IPS-11a (cell line): ENCODE results near the gene TMPRSS11E.
"Not testable (repeated sequence)": the region's sequence is repeated elsewhere in the genome, so short reads cannot be mapped to it uniquely, and the experiment has no call there.

Experiments
- H3K4me3 ChIP-seq: one replicate; pipeline ENCODE4 v1.5.1; 2013; ENCODE audit warnings: low read depth, low read length, control low read depth

Gene TMPRSS11E

GRCh38 chr4:68460085-68460484 lies 12.8 kb downstream of the TMPRSS11E start:
- H3K4me3 ChIP-seq = no peak overlapping the region

DNA sequence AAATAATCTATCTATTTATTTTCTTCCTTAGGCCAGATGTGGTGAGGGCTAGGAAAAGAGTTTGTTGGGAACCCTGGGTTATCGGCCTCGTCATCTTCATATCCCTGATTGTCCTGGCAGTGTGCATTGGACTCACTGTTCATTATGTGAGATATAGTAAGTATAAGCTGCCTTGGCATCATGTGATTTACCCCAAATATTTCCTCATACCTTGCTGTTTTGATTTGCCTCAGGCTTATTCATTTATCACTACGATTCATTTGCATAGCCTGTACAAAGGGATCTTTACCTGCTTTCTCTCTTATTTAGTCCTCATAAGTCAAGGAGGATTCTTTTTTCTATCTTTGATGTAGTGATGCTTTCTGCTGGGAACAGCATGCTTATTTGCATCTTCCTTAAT lies 14.5 kb downstream of the TMPRSS11E start:
- no peak overlapping the region for H3K4me3 ChIP-seq

DNA sequence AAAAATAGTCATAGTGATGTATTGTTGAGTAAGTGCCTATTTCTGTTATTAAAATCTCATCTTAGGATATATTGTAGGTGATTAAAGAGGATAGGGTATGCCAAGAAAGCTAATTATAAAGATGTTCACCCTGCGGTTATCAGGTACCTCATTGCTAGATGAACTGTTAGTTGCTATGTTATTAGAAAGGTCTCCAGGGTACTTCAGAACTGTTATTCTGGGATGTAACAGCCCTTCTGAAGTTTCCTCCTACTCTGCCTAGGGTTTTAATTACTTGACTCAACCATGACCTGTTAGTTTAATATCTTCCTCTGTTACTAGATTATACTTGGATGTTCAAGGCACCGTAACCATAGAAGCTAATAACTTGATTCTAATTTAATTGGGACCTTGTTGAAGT lies 15.4 kb downstream of the TMPRSS11E start:
- no peak overlapping the region for H3K4me3 ChIP-seq

DNA sequence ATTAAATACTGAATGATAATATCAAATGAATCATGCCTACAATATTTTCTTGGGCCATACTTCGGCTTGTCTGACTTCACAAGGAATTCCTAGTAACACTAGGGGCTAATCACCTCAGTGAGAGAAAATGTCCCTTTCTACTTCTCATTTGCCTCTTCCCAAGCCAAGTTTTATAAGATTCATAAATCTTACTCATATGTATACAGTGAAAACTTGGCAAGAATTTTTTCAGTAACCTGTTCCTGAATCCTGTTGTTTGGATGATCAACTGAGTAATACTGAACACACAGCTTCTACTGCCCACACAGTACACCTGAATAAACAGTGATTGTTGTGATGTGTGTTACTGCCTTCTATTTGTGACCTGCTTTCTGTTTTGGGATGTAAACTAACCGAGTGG lies 16.5 kb downstream of the TMPRSS11E start:
- H3K4me3 ChIP-seq = no peak overlapping the region

- H3K4me3 ChIP-seq = no peak overlapping the region
Measured at GRCh38 chr4:68465058-68465457, 17.8 kb downstream of the TMPRSS11E start.

GRCh38 chr4:68466185-68466584 lies 18.9 kb downstream of the TMPRSS11E start:
- no peak overlapping the region for H3K4me3 ChIP-seq

DNA sequence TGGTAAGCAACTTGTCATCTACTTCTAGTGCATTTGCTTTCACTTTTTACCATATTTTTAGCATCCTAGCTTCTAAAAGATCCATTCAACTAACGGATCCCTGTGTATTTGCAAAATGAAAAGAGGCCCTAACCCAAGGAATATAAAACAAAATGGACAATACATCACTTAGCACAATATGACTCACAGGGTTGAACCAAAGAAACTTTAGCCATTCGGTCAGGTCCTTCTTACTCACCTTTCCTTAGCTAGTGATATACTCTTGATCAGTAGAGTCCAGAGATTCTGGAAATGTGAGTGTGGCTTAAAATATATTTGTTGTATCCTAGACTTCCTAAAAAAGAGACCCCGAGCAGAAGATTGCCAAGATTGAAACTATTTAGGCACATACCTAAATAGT lies 19.5 kb downstream of the TMPRSS11E start:
- no peak overlapping the region for H3K4me3 ChIP-seq

DNA sequence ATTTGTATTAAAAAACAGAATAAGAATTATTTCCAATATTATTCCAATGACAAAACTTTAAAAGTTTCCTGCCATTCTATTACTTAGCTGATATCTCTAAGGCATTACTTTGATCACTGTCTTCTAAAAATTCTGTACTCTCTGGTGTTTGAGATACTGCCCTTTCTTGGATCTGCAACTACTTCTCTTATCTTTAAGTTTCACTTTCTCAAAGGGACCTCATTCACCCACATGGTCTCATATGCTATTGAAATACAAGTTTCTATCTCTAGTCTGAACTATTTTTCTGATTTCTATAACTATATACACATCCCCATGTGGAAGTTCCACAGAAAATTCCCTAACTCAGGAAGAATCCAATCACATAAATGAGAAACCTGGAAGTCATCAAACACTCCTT lies 22.2 kb downstream of the TMPRSS11E start:
- no peak overlapping the region for H3K4me3 ChIP-seq

GRCh38 chr4:68476191-68476590 lies 28.9 kb downstream of the TMPRSS11E start:
- H3K4me3 ChIP-seq = no peak overlapping the region

GRCh38 chr4:68489338-68489737 lies 42.1 kb downstream of the TMPRSS11E start:
- no peak overlapping the region for H3K4me3 ChIP-seq

DNA sequence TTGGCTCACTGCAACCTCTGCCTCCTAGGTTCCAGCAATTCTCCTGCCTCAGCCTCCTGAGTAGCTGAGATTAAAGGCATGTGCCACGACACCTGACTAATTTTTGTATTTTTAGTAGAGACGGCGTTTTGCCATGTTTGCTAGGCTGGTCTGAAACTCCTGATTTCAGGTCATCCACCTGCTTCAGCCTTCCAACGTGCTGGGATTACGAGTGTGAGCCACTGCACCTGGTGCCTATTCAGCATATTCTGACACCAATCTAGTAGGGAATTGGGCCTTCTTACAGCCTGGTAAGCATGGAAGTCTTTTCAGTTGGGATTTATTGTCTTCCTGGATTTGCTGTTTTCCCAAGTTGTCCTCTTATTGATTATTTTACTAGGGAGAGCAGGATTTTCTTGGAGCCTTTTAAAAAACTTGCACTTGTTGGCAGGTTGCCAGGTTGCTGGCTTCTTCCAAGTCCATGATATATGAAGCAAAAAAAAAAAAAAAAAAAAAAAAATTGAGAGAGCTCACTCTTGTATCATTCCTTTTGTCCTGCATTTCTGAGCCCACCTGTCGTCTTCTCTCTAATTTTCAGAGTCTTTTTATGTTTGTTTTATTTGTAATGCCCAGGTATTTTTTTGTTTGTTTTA lies 43.7 kb downstream of the TMPRSS11E start:
- no peak overlapping the region for H3K4me3 ChIP-seq

DNA sequence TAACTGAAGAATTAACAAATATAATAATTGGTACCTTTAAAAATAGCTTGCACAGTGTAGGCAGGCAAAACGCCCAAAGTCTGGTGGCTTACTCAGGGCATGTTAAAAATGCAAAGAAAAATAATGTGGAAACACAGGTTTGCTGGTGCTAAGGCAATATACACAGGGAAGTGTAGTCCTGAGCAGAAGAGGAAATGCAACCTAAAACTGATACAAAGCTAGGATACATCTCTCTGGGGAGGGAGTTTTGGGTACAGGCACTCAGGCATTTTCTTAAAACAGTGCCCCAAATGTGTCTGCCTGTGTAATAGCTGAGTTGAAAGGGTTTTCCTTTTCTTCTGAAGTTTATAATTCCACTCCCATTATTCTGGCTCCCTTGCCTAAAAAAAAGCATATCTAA lies 47.4 kb downstream of the TMPRSS11E start:
- no peak overlapping the region for H3K4me3 ChIP-seq

DNA sequence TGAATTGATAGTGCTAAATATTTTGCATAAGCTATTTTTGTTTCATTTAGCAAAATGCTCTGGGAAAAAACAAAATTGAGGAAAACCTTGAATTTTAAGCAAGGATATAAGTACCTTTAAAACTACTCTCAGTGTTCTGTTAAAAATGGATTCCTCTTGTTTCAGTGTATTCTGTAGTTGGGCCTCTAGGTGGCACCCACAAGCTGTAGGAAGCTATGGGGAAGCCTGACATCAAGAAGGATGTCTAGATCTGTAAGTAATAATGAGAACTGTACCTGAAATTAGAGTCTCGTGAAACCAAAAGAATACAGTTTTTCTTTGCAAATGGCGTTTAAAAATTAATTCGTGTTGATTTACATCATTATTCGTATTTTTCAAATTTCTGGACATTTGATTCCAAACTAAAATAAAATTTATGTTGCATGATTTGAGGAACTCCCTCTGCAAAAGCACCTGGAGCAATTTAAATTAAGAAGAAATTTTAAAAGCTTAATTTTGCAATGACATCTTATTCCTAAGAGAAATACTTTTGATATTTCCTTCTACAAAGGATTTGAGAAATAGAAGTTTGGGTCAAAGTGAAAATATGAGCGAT lies 51.2 kb downstream of the TMPRSS11E start:
- no peak overlapping the region for H3K4me3 ChIP-seq

- H3K4me3 ChIP-seq = no peak overlapping the region
Measured at GRCh38 chr4:68499021-68499420, 51.8 kb downstream of the TMPRSS11E start.

GRCh38 chr4:68503462-68503861 lies 56.2 kb downstream of the TMPRSS11E start:
- H3K4me3 ChIP-seq = not testable (repeated sequence)

DNA sequence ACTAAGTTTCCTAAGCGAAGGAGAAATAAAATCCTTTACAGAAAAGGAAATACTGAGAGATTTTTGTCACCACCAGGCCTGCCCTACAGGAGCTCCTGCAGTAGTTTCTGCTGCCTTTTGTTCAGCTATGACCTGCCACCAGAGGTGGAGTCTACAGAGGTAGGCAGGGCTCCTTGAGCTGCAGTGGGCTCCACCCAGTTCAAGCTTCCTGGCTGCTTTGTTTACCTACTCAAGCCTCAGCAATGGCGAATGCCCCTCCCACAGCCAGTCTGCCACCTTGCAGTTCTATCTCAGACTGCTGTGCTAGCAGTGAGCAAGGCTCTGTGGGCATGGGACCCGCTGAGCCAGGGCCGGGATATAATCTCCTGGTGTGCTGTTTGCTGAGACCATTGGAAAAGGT lies 57.6 kb downstream of the TMPRSS11E start:
- H3K4me3 ChIP-seq = not testable (repeated sequence)

DNA sequence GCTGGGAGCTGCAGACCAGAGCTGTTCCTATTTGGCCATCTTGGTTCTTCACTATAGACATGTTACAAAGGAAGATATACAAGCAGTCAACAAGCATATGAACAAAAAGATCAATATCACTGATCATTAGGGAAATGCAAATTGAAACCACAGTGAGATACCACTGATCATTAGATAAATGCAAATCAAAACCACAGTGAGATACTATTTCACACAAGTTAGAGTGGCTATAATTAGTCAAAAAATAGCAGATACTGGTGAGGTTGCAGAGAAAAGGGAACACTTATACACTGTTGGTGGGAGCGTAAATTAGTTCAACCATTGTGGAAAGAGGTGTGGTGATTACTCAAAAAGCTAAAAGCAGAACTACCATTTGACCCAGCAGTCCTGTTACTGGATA lies 58.2 kb downstream of the TMPRSS11E start:
- not testable (repeated sequence) for H3K4me3 ChIP-seq

DNA sequence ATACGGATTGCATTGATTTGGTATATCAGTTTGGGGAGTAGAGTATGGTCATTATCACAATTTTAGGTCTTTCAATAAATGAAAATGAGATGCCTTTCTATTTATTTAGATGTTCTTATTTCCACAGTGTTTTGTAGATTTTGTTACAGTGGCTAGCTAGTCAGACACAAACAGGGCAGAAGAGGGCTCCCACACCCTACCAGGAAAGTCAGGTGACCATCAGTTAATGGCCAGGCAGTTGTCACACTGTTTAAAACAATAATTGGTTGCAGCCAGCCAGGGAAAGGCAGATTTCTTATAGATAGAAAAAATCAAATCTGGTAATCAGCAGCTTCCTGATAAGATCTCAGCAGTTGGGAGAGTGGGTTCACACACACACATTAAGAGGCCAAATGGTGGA lies 71.6 kb downstream of the TMPRSS11E start:
- no peak overlapping the region for H3K4me3 ChIP-seq

DNA sequence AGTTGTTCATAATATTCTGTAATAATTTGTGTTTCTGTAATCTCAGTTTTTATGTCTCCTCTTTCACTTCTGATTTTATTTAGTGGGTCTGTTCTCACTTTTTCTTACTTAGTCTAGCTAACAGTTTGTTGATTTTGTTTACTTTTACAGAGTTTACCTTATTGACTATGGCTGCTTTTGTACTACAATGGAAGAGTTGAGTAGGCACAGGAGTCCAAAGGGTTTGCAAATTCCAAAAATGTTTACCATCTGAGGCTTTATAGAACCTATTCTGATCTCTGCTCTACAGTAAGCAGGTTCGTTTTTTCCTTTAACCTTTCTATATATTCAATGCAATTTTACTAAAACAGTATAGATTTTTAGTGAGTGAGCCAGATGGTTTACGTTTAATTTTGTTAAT lies 73.7 kb downstream of the TMPRSS11E start:
- no peak overlapping the region for H3K4me3 ChIP-seq

GRCh38 chr4:68522232-68522631 lies 75.0 kb downstream of the TMPRSS11E start:
- H3K4me3 ChIP-seq = not testable (repeated sequence)

DNA sequence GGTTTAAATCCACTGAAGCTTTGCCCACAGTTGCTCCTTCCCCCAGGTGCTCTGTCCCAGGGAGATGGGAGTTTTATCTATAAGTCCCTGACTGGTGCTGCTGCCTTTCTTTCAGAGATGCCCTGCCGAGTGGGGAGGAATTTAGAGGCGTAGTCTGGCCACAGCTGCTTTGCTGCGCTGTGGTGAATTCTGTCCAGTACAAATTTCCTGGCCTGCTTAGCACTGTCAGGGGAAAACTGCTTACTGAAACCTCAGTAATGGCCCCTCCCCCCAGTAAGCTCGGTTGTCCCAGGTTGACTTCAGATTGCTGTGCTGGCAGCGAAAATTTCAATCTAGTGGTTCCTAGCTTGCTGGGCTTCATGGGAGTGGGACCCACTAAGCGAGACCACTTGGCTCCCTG lies 88.7 kb downstream of the TMPRSS11E start:
- no peak overlapping the region for H3K4me3 ChIP-seq

DNA sequence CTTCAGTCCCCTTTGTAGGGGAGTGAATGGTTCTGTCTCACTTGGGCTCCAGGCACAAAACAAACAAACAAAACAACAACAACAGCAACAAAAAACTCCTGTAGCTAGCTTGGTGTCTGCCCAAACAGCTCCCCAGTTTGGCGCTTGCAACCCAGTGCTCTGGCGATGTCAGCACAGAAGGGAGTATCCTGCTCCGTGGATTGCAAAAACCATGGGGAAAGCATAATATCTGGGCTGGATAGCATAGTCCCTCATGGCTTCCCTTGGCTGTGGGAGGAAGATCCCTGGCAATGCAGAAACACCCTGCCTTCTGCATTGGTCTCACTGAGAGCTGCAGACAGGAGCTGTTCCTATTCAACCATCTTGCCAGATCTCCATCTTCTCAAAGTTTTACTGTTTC lies 89.1 kb downstream of the TMPRSS11E start:
- H3K4me3 ChIP-seq = no peak overlapping the region

DNA sequence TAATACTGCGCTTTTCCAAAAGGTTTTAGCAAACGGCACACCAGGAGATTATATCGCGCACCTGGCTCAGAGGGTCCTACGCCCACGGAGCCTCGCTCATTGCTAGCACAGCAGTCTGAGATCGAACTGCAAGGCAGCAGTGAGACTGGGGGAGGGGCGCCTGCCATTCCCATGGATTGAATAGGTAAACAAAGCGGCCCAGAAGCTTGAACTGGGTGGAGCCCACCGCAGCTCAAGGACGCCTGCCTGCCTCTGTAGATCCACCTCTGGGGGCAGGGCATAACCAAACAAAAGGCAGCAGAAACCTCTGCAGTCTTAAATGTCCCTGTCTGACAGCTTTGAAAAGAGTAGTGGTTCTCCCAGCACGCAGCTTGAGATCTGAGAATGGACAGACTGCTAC lies 95.5 kb downstream of the TMPRSS11E start:
- not testable (repeated sequence) for H3K4me3 ChIP-seq
